ENCODE measurements around the gene HLA-DQB1.

HLA-DQB1 gene

DNA sequence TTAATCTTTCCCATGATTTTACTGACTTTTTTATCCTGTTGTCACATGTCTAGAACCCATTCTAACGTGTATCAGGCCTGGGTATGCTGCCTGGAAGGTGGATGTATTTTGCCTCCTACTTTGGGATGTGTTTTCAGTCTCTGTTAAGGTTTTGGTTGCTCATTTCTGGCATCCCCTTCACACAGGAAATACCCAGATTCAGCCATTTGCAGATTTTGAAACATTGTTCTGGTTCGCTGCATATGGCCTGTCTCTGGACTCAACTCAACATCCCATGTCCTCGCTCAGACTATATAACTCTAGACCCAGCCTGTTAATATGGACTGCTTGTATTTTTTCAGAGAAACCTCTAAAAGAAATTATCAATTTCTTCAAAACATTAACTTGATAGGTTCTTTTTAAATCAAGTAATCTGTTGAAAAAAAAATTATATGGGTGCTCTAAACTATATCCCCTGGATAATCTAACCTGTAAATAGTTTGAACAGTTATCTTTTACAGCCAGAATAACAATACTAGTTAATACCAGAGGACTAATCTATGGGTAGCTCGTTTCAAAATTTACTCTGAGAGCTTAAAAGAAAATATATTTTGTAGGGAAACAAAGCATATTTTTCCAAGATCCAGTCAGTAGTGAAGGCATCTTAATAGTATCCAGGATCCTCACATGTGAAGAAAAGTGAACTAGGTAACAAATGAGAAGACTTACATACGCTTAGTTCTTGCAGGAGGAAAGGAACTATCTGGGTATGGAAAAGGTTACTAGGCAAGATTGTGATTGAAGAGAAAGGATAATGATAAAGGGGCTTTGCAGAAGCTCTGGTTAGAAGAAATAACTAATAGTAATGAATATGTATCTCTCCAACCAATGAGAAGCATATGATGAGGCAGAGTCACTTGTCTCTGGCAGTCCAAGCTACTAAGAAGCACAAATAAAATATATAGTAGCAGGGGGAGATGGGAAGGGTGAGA, 23.4 kb upstream of the HLA-DQB1 start:
- TF ChIP-seq, protein P1, sequence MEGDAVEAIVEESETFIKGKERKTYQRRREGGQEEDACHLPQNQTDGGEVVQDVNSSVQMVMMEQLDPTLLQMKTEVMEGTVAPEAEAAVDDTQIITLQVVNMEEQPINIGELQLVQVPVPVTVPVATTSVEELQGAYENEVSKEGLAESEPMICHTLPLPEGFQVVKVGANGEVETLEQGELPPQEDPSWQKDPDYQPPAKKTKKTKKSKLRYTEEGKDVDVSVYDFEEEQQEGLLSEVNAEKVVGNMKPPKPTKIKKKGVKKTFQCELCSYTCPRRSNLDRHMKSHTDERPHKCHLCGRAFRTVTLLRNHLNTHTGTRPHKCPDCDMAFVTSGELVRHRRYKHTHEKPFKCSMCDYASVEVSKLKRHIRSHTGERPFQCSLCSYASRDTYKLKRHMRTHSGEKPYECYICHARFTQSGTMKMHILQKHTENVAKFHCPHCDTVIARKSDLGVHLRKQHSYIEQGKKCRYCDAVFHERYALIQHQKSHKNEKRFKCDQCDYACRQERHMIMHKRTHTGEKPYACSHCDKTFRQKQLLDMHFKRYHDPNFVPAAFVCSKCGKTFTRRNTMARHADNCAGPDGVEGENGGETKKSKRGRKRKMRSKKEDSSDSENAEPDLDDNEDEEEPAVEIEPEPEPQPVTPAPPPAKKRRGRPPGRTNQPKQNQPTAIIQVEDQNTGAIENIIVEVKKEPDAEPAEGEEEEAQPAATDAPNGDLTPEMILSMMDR (IDR thresholded peaks at IDR 0.05): no peak

- TF ChIP-seq, protein P1 (IDR thresholded peaks at IDR 0.05): no peak
Measured at GRCh38 chr6:32685603-32686002, 19.1 kb upstream of the HLA-DQB1 start.

- TF ChIP-seq, protein P1 (IDR thresholded peaks at IDR 0.05): no peak
Measured at GRCh38 chr6:32684246-32684645, 17.8 kb upstream of the HLA-DQB1 start.

- TF ChIP-seq, protein P1 (IDR thresholded peaks at IDR 0.05): no peak
Measured at GRCh38 chr6:32680055-32680454, 13.6 kb upstream of the HLA-DQB1 start.

- TF ChIP-seq, protein P1 (IDR thresholded peaks at IDR 0.05): no peak
Measured at GRCh38 chr6:32679492-32679891, 13.0 kb upstream of the HLA-DQB1 start.

DNA sequence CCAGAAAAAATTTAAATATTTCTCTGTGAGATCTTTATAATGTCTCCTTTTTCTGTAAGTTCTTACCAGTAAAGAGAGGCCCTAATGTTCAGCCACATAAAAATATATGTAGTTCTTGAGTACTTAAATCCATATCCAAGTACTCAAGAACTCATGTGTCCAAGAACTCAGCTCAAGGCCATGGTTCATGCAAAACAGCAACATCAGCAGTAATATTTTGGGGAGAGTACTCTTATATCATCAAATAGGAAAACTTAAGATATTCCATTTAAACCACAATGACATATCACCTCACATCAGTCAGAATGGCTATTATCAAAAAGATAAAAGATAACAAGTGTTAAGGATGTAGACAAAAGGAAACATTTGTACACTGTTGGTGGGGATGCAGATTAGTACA, 3.4 kb upstream of the HLA-DQB1 start:
- TF ChIP-seq, protein P1 (IDR thresholded peaks at IDR 0.05): no peak

DNA sequence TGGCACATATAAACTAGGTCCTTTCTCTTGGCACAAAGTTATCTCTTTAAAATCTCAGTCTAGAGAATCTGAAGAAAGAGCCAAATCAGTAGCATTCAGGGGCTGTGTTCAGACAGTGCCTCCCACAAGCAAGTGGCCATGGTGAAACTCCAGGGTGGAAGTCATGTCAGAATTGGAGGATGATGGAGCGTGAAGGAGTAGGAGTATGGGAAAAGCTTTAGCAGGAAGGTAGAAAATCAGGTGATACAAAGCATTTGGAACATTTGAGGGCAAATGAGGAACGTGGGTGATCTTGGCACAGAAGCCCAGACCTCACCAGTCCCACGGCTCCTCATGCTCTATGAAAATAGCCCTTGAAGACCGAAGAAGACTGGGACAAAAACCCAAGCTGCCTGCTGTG, 2.8 kb upstream of the HLA-DQB1 start:
- TF ChIP-seq, protein P1 (IDR thresholded peaks at IDR 0.05): no peak

Data from LNCAP (cell line).